Prostate gland (tissue), 2 donors: ENCODE measurements around the gene PAPPA. TPM values are rescaled to one million over a fixed set of nuclear protein-coding genes. Genes with fewer than 3 reads are reported as not detected.

Experiments
- DNase-seq: peaks from one replicate; pipeline ENCODE4 v3.0.0-alpha.2; 2019; ENCODE audit warnings: low spot score
- H3K27ac ChIP-seq, 2 donors: fragments of 200-600 bp; sonication (generic); 2 replicates each; pipeline ENCODE4 v1.5.1; 2017 to 2019
- H3K27me3 ChIP-seq: fragments of 200-600 bp; sonication (generic); replicated peaks from 2 replicates; pipeline ENCODE4 v1.5.1; 2019; ENCODE audit not compliant: insufficient read depth
- H3K36me3 ChIP-seq, 2 donors: fragments of 200-600 bp; sonication (generic); 1 replicate in 1 of 2; 2 replicates in 1 of 2; pipeline versions ENCODE4 v1.5.1 to v1.8.1; 2017 to 2019
- H3K4me1 ChIP-seq: fragments of 200-600 bp; sonication (generic); replicated peaks from 2 replicates; pipeline ENCODE4 v1.5.1; 2019
- H3K4me3 ChIP-seq, 2 donors: fragments of 200-600 bp; sonication (generic); 2 replicates each; pipeline ENCODE4 v1.5.1; 2017 to 2019
- H3K9me3 ChIP-seq: fragments of 200-600 bp; sonication (generic); 2 replicates; pipeline ENCODE4 v1.5.1; 2017
- CTCF ChIP-seq, 4 experiments: fragments of 200-600 bp in 2 of 4; fragments of 450-650 bp in 2 of 4; sonication (generic) in 2 of 4; IDR thresholded peaks; 1 replicate in 3 of 4; 2 replicates in 1 of 4; pipeline ENCODE4 v1.5.1; 2016 to 2019; ENCODE audit warnings: antibody characterized with exemption in 4 of 4, mild to moderate bottlenecking in 2 of 4, moderate library complexity in 2 of 4
- POLR2A ChIP-seq: fragments of 450-650 bp; IDR thresholded peaks from one replicate; pipeline ENCODE4 v1.6.1; 2016; ENCODE audit warnings: antibody characterized with exemption, mild to moderate bottlenecking
- POLR2AphosphoS5 ChIP-seq: sonication (generic); formaldehyde crosslinking; IDR thresholded peaks from one replicate; pipeline ENCODE4 v1.6.1; 2017; ENCODE audit warnings: antibody characterized with exemption
- WGBS: methylation state at CpG from one replicate; pipeline ENCODE4 v1.1.5; 2018; 5-methylcytosine and 5-hydroxymethylcytosine counted together
- intact Hi-C: fragments of 100-400 bp; cut with DNase I; formaldehyde crosslinking; loops from one replicate; pipeline ENCODE4 v1.14.2; 2022
- total RNA-seq, 2 donors: library from RNA; depleted of rRNA; stranded (reverse); fragments of >200 nt; gene quantifications; one replicate each; pipeline ENCODE4 v1.1.0, GENCODE V29; 2016

Gene PAPPA
- total RNA-seq, 2 donors from 2014 or later: 0.27 to 1.8 TPM

- DNase-seq: no peak
- Histone ChIP-seq H3K9me3 (no peaks in the 10 kb centered on the region), H3K27me3 (no peaks in the 10 kb centered on the region), H3K4me1 (no peaks in the 10 kb centered on the region), H3K27ac (no peak overlapping the region), H3K36me3 (no peaks in the 10 kb centered on the region), H3K4me3 (no peak overlapping the region)
- no peak for TF ChIP-seq POLR2AphosphoS5
- no peak for TF ChIP-seq CTCF (IDR thresholded peaks at IDR 0.05)
- no peak for TF ChIP-seq POLR2A
- intact Hi-C loops: no loop called here
Observed at GRCh38 chr9:116168231-116168630, 14.6 kb downstream of the PAPPA start.

- H3K27ac ChIP-seq: no peak overlapping the region
- no peaks in the 10 kb centered on the region for H3K9me3 ChIP-seq
- no peaks in the 10 kb centered on the region for H3K27me3 ChIP-seq
- no peaks in the 10 kb centered on the region for H3K36me3 ChIP-seq
- 67% methylated on average over 2 of the region's 2 CpGs for WGBS
- H3K4me1 ChIP-seq: no peaks in the 10 kb centered on the region
- TF ChIP-seq CTCF (IDR thresholded peaks at IDR 0.05) (no peak), POLR2AphosphoS5 (no peak), POLR2A (no peak)
- intact Hi-C loops: no loop called here
- H3K4me3 ChIP-seq: no peak overlapping the region
- DNase-seq: no peak
Observed at GRCh38 chr9:116172216-116172615, 18.6 kb downstream of the PAPPA start.

DNA sequence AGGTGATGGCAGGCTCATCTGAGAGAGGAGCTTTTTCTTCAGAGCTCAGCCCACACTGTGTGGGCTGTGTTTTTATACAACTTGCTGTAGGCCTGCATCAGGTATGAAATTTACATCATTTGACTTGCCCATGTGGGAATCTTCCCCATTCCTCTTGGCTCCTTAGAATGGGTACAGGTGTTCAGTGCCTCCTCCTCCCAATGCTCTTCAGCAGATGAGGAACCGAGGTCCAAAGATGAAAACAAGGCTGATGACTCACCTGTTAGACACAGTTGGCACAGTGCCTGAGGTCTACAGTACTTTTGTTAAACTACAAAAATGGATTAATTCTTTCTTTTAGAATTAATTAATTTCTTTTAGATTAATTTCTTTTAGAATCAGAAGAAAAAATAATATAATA is 20.8 kb downstream of the PAPPA start:
- no peak overlapping the region for H3K27ac ChIP-seq
- no peaks in the 10 kb centered on the region for H3K27me3 ChIP-seq
- TF ChIP-seq POLR2AphosphoS5 (no peak), CTCF (IDR thresholded peaks at IDR 0.05) (no peak), POLR2A (no peak)
- WGBS: 37% methylated on average over 1 of the region's 1 CpG
- DNase-seq: no peak
- no peak overlapping the region for H3K4me3 ChIP-seq
- H3K4me1 ChIP-seq: no peaks in the 10 kb centered on the region
- intact Hi-C loops: no loop called here
- no peaks in the 10 kb centered on the region for H3K36me3 ChIP-seq
- H3K9me3 ChIP-seq: no peaks in the 10 kb centered on the region

- Histone ChIP-seq H3K9me3 (no peaks in the 10 kb centered on the region), H3K27ac (no peak overlapping the region), H3K4me3 (no peak overlapping the region), H3K27me3 (no peaks in the 10 kb centered on the region), H3K36me3 (no peaks in the 10 kb centered on the region), H3K4me1 (no peaks in the 10 kb centered on the region)
- 50% methylated on average over 1 of the region's 1 CpG for WGBS
- intact Hi-C loops: no loop called here
- DNase-seq: no peak
- TF ChIP-seq CTCF (IDR thresholded peaks at IDR 0.05) (no peak), POLR2AphosphoS5 (no peak), POLR2A (no peak)
Observed at GRCh38 chr9:116175614-116176013, 22.0 kb downstream of the PAPPA start.

DNA sequence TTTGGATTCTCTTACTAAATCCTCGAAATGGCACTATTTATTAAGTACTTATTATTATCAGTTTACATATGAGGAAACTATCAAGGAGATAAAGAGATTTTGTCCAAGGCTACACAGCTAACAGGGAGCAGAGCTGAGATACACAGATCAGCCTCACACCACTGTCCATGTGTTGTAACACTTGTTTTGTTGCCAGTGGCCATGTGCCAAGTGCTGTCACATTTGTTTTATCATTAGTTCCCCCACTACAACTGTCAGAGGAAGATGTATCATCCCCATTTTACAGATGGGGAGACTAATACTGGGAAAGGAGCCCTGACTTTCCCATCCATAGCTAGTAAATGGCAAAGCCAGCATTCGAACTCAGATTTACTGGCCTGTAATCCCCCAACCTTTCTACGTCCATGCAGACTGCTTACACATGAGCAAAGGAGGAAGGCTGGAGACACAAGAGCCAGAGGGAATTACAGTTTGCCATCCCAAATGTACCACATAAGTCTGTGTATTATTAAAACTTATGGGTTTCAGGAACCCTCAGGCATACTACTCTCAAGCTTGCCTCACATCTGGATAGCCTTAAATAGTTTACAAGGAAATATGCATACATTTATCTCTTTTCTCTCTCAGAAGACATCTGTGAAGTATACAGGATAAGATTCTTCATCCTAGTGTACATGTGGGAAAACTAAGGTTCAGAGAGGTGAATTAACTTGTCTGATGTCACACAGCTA is 25.1 kb downstream of the PAPPA start:
- intact Hi-C loops: no loop called here
- Histone ChIP-seq H3K27ac (no peak overlapping the region), H3K4me1 (no peaks in the 10 kb centered on the region), H3K36me3 (no peaks in the 10 kb centered on the region), H3K4me3 (no peak overlapping the region), H3K27me3 (no peaks in the 10 kb centered on the region), H3K9me3 (no peaks in the 10 kb centered on the region)
- no peak for TF ChIP-seq POLR2AphosphoS5
- no peak for TF ChIP-seq POLR2A
- TF ChIP-seq CTCF (IDR thresholded peaks at IDR 0.05): no peak
- no peak for DNase-seq
- 71% methylated on average over 3 of the region's 3 CpGs for WGBS
